Stomach (tissue), 9 donors: ENCODE results near the gene CDKN2B. TPM values are rescaled to one million over a fixed set of nuclear protein-coding genes. Genes with fewer than 3 reads are reported as not detected.

Experiments
- DNase-seq, 2 donors: peaks; one replicate each; pipeline versions ENCODE4 v3.0.0 to v3.0.0-alpha.2; 2013 to 2019
- H3K27ac ChIP-seq, 5 donors: fragments of 200-600 bp in 4 of 5; sonication (generic) in 4 of 5; one replicate each; pipeline ENCODE4 v1.5.1; 2013 to 2019; ENCODE audit warnings: mild to moderate bottlenecking in 1 of 5, moderate library complexity in 1 of 5
- H3K27me3 ChIP-seq, 3 donors: fragments of 200-600 bp; sonication (generic); one replicate each; pipeline ENCODE4 v1.5.1; 2017 to 2019; ENCODE audit warnings: mixed run types in 1 of 3
- H3K36me3 ChIP-seq, 4 donors: fragments of 200-600 bp; sonication (generic); 1 replicate in 3 of 4; 2 replicates in 1 of 4; pipeline ENCODE4 v1.5.1; 2016 to 2019
- H3K4me1 ChIP-seq, 4 donors: fragments of 200-600 bp; sonication (generic); one replicate each; pipeline ENCODE4 v1.5.1; 2016 to 2019
- H3K4me3 ChIP-seq, 4 donors: fragments of 200-600 bp; sonication (generic) in 3 of 4; one replicate each; pipeline ENCODE4 v1.5.1; 2016 to 2019; ENCODE audit warnings: mild to moderate bottlenecking in 1 of 4
- H3K9me3 ChIP-seq, 4 donors: fragments of 200-600 bp; sonication (generic); one replicate each; pipeline ENCODE4 v1.5.1; 2016 to 2019
- CTCF ChIP-seq, 7 experiments: fragments of 450-650 bp in 4 of 7; fragments of 200-600 bp in 3 of 7; sonication (generic) in 3 of 7; IDR thresholded peaks; one replicate each; pipeline ENCODE4 v1.5.1; 2016 to 2019; ENCODE audit warnings: antibody characterized with exemption in 7 of 7, control low read depth in 2 of 7, mild to moderate bottlenecking in 1 of 7
- EP300 ChIP-seq: sonication (generic); formaldehyde crosslinking; IDR thresholded peaks from one replicate; pipeline ENCODE4 v1.6.1; 2017; ENCODE audit warnings: antibody characterized with exemption
- POLR2A ChIP-seq, 4 donors: fragments of 450-650 bp; IDR thresholded peaks; one replicate each; pipeline ENCODE4 v1.6.1; 2016; ENCODE audit warnings: antibody characterized with exemption in 4 of 4, control low read depth in 2 of 4, mild to moderate bottlenecking in 1 of 4, moderate library complexity in 1 of 4
- POLR2AphosphoS5 ChIP-seq, 3 donors: sonication (generic); formaldehyde crosslinking; IDR thresholded peaks; one replicate each; pipeline ENCODE4 v1.6.1; 2016; ENCODE audit warnings: antibody characterized with exemption in 3 of 3
- WGBS, 5 donors: extraction: QIAGEN DNeasy Blood & Tissue Kit in 3 of 5; methylation state at CpG; one replicate each; pipeline versions ENCODE4 v1.1.5 to v1.1.7; 2013 to 2018; 5-methylcytosine and 5-hydroxymethylcytosine counted together
- intact Hi-C: fragments of 100-400 bp; cut with DNase I; formaldehyde crosslinking; loops from one replicate; pipeline ENCODE4 v1.15.1; 2023; ENCODE audit warnings: low total_unique reads
- polyA plus RNA-seq, 3 donors: library from polyadenylated mRNA; stranded (reverse); fragments of 200-250 nt; gene quantifications; one replicate each; pipeline ENCODE4 v1.2.3, GENCODE V29; 2013
- total RNA-seq, 5 donors: library from RNA; depleted of rRNA; stranded (reverse); fragments of >200 nt; gene quantifications; one replicate each; pipeline versions ENCODE4 v1.1.0 to v1.2.3, GENCODE V29; 2014 to 2016
- donor health status: healthy with polysubstance abuse.
- donor health status: Bipolar disorder and iron deficiency.
- donor health status: healthy.

Gene CDKN2B
- total and polyA plus RNA-seq, 8 donors = 0.58 to 152 (median 4.7) TPM; not detected in 1

- Histone ChIP-seq H3K4me3 (peak within 1 kb of the TSS; percentile 63 to 94 (median 87)), H3K36me3 (no peaks in the 10 kb centered on the region), H3K9me3 (peaks cover 0 to 6% (median 0%) of the 10 kb centered on the region in 4 donors), H3K27ac (peak within 1 kb of the TSS; percentile 77 to 91 (median 82)), H3K4me1 (peaks cover 6 to 31% (median 25%) of the 10 kb centered on the region in 4 donors), H3K27me3 (peaks cover 6 to 74% (median 8%) of the 10 kb centered on the region in 3 donors)
- WGBS, 5 donors = 0 to 2% (median 0%) methylated on average over 13 to 43 of the region's 43 CpGs
- intact Hi-C loops = no loop called here
- TF ChIP-seq EP300 (no peak), POLR2AphosphoS5 (IDR thresholded peaks at IDR 0.05) (no peak), CTCF (IDR thresholded peaks at IDR 0.05) (no peak), POLR2A (IDR thresholded peaks at IDR 0.05) (no peak)
- DNase-seq = peak; percentile 52 to 71
Observed at GRCh38 chr9:21994556-21995005, 14.5 kb downstream of the CDKN2B start, which contains the start of gene CDKN2B-AS1. Gene CDKN2B-AS1 (plus strand): TSS chr9:21994791.

GRCh38 chr9:21993893-21994555, 15.1 kb downstream of the CDKN2B start, which contains the start of gene CDKN2A:
Gene CDKN2A (minus strand): TSS chr9:21994392.
- no peaks in the 10 kb centered on the region for H3K36me3 ChIP-seq
- no peak for TF ChIP-seq CTCF (IDR thresholded peaks at IDR 0.05)
- no peak for TF ChIP-seq POLR2A (IDR thresholded peaks at IDR 0.05)
- TF ChIP-seq EP300 = no peak
- TF ChIP-seq POLR2AphosphoS5 (IDR thresholded peaks at IDR 0.05) = no peak
- H3K27ac ChIP-seq = peak within 1 kb of the TSS; percentile 77 to 91 (median 82)
- H3K4me3 ChIP-seq = peak within 1 kb of the TSS; percentile 63 to 94 (median 87)
- peaks cover 0 to 6% (median 0%) of the 10 kb centered on the region in 4 donors for H3K9me3 ChIP-seq
- peaks cover 6 to 32% (median 26%) of the 10 kb centered on the region in 4 donors for H3K4me1 ChIP-seq
- H3K27me3 ChIP-seq = peaks cover 9 to 76% (median 14%) of the 10 kb centered on the region in 3 donors
- intact Hi-C loops = no loop called here
- WGBS, 5 donors = 4 to 14% (median 9%) methylated on average over 22 to 53 of the region's 53 CpGs
- DNase-seq = peak; percentile 46 to 56

- Histone ChIP-seq H3K27ac (no peak overlapping the region), H3K9me3 (peaks cover 0 to 6% (median 0%) of the 10 kb centered on the region in 4 donors), H3K27me3 (peaks cover 9 to 86% (median 20%) of the 10 kb centered on the region in 3 donors), H3K4me3 (peak overlapping the region in 1 of 4 donors; percentile 94), H3K36me3 (no peaks in the 10 kb centered on the region), H3K4me1 (peaks cover 6 to 32% (median 26%) of the 10 kb centered on the region in 4 donors)
- DNase-seq = no peak
- intact Hi-C loops = no loop called here
- WGBS, 5 donors = 92 to 98% (median 95%) methylated on average over 4 of the region's 4 CpGs
- TF ChIP-seq CTCF (IDR thresholded peaks at IDR 0.05) = no peak
Observed at GRCh38 chr9:21993007-21993406, 16.1 kb downstream of the CDKN2B start.

- intact Hi-C loops = no loop called here
- Histone ChIP-seq H3K9me3 (peaks cover 0 to 6% (median 0%) of the 10 kb centered on the region in 4 donors), H3K36me3 (no peaks in the 10 kb centered on the region), H3K27ac (no peak overlapping the region), H3K4me1 (peaks cover 6 to 32% (median 26%) of the 10 kb centered on the region in 4 donors), H3K4me3 (no peak overlapping the region), H3K27me3 (peaks cover 9 to 95% (median 23%) of the 10 kb centered on the region in 3 donors)
- WGBS, 5 donors = 82 to 90% (median 83%) methylated on average over 5 of the region's 5 CpGs
- TF ChIP-seq POLR2AphosphoS5 (IDR thresholded peaks at IDR 0.05) (no peak), EP300 (no peak), POLR2A (IDR thresholded peaks at IDR 0.05) (no peak), CTCF (IDR thresholded peaks at IDR 0.05) (no peak)
- no peak for DNase-seq
Observed at GRCh38 chr9:21991072-21991959, 17.8 kb downstream of the CDKN2B start.
